Osteoblast (primary cell): ENCODE data around the gene NDUFV2. TPM values are rescaled to one million over a fixed set of nuclear protein-coding genes. Genes with fewer than 3 reads are reported as not detected.

Experiments used
- DNase-seq: peaks from one replicate; pipeline ENCODE4 v3.0.0; 2011; ENCODE audit warnings: low spot score, mixed read lengths; ENCODE audit not compliant: insufficient read length; ENCODE audit errors: missing footprints
- H2AFZ ChIP-seq: 2 replicates; pipeline ENCODE4 v1.6.0; 2011; ENCODE audit warnings: mild to moderate bottlenecking, low read length
- H3K27ac ChIP-seq: 2 replicates; pipeline ENCODE4 v1.5.1; 2011; ENCODE audit warnings: mild to moderate bottlenecking, low read depth, low read length, moderate library complexity
- H3K27me3 ChIP-seq: 2 replicates; pipeline ENCODE4 v1.6.0; 2012; ENCODE audit warnings: mild to moderate bottlenecking, control low read depth, inconsistent platforms, low read length, moderate library complexity; ENCODE audit not compliant: insufficient read depth
- H3K36me3 ChIP-seq: 2 replicates; pipeline ENCODE4 v1.5.1; 2011; ENCODE audit warnings: mild to moderate bottlenecking, low read length, control low read depth, moderate library complexity; ENCODE audit not compliant: insufficient read depth
- H3K4me1 ChIP-seq: 2 replicates; pipeline ENCODE4 v1.5.1; 2011; ENCODE audit warnings: mild to moderate bottlenecking, low read length, control low read depth, moderate library complexity; ENCODE audit not compliant: insufficient read depth
- H3K4me2 ChIP-seq: 2 replicates; pipeline ENCODE4 v1.6.0; 2011; ENCODE audit warnings: mild to moderate bottlenecking, low read length; ENCODE audit not compliant: insufficient read depth
- H3K4me3 ChIP-seq: fragments of 200-600 bp; sonication (generic); 3 replicates; pipeline ENCODE4 v1.5.1; 2012; ENCODE audit warnings: mild to moderate bottlenecking, low read length, inconsistent platforms; ENCODE audit not compliant: insufficient read depth
- H3K79me2 ChIP-seq: 2 replicates; pipeline ENCODE4 v1.6.0; 2012; ENCODE audit warnings: mild to moderate bottlenecking, low read length, control low read depth, inconsistent platforms; ENCODE audit not compliant: insufficient read depth
- H3K9me3 ChIP-seq: 2 replicates; pipeline ENCODE4 v1.5.1; 2011; ENCODE audit warnings: low read depth, low read length, control low read depth
- H4K20me1 ChIP-seq: 2 replicates; pipeline ENCODE4 v1.6.0; 2012; ENCODE audit warnings: mild to moderate bottlenecking, low read length, control low read depth; ENCODE audit not compliant: insufficient read depth
- total RNA-seq: library from RNA; depleted of rRNA; stranded (reverse); fragments of >200 nt; gene quantifications from 2 replicates; pipeline ENCODE4 v1.2.3, GENCODE V29; 2012
- TF ChIP-seq, protein P1 (sequence below): IDR thresholded peaks from 2 replicates; pipeline ENCODE4 v1.5.1; 2011; ENCODE audit warnings: mild to moderate bottlenecking, low read depth, low read length, moderate library complexity; ENCODE audit errors: extremely low read depth

The NDUFV2 gene
- total RNA-seq, 1 donor = 95.9 TPM

DNA sequence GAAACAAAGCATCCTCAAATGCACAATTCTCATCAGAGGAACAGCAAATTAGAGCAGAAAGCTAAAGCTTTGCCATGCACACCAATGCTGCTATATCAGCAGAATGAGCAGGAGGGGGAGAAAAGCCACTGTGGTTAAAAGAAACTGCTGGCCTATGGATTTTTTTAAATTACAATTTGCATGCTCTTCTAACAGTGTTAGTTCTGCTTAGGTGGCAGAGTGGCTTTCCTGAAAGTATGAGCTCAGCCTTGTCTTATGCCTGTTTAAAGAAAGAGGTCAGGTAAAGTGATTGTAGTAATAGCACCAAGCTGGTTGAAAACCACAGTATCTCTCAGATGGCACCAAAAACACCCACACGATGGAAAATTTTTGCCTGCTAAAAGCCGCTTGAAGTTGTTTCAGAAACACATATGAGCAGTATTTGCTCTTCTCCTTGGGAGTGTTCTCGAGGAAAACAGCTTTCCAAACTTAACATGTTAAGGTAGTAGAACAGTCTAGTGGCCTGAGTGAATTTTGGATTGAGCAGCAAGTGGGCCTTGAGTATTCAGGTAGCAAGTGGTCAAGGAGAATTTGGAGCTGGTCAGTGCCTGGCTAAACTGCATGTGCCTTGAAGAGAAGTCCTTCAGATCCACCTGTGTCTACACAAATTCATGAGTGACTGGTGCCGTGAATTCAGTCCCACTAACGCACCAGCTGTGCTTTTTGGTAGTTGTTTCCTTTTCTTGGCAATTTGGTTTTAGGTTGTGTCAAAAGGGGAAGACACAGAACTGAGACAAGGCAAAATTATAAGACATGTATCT, 19.6 kb upstream of the NDUFV2 start:
- H3K4me3 ChIP-seq = no peak overlapping the region
- no peak overlapping the region for H3K4me2 ChIP-seq
- H3K27me3 ChIP-seq = no peaks in the 10 kb centered on the region
- no peaks in the 10 kb centered on the region for H3K79me2 ChIP-seq
- H4K20me1 ChIP-seq = no peaks in the 10 kb centered on the region
- H3K9me3 ChIP-seq = no peaks in the 10 kb centered on the region
- no peaks in the 10 kb centered on the region for H3K36me3 ChIP-seq
- TF ChIP-seq, protein P1, sequence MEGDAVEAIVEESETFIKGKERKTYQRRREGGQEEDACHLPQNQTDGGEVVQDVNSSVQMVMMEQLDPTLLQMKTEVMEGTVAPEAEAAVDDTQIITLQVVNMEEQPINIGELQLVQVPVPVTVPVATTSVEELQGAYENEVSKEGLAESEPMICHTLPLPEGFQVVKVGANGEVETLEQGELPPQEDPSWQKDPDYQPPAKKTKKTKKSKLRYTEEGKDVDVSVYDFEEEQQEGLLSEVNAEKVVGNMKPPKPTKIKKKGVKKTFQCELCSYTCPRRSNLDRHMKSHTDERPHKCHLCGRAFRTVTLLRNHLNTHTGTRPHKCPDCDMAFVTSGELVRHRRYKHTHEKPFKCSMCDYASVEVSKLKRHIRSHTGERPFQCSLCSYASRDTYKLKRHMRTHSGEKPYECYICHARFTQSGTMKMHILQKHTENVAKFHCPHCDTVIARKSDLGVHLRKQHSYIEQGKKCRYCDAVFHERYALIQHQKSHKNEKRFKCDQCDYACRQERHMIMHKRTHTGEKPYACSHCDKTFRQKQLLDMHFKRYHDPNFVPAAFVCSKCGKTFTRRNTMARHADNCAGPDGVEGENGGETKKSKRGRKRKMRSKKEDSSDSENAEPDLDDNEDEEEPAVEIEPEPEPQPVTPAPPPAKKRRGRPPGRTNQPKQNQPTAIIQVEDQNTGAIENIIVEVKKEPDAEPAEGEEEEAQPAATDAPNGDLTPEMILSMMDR = no peak
- H2AFZ ChIP-seq = peak overlapping the region; percentile 2
- no peak for DNase-seq
- H3K27ac ChIP-seq = no peak overlapping the region
- H3K4me1 ChIP-seq = no peaks in the 10 kb centered on the region

DNA sequence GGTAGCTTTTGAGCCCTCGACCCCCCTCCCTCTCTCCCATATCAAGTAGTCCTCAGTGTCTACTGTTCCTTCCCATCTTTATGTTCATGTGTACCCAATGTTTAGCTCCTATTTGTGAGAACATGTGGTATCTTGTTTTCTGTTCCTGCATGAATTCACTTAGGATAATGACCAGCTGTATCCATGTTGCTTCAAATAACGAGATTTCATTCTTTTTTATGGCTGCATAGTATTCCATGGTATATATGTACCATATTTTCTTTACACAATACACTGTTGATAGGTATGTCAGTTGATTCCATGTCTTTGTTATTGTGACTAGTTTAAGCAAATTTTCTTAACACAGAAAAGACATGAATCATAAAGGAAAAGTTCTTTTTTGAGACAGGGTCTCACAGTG, 16.5 kb upstream of the NDUFV2 start:
- Histone ChIP-seq H2AFZ (no peak overlapping the region), H3K27ac (no peak overlapping the region), H3K27me3 (no peaks in the 10 kb centered on the region), H3K4me3 (no peak overlapping the region), H3K9me3 (no peaks in the 10 kb centered on the region), H3K36me3 (no peaks in the 10 kb centered on the region), H4K20me1 (no peaks in the 10 kb centered on the region), H3K4me1 (no peaks in the 10 kb centered on the region), H3K79me2 (no peaks in the 10 kb centered on the region), H3K4me2 (no peak overlapping the region)
- TF ChIP-seq, protein P1 = no peak
- DNase-seq = no peak

DNA sequence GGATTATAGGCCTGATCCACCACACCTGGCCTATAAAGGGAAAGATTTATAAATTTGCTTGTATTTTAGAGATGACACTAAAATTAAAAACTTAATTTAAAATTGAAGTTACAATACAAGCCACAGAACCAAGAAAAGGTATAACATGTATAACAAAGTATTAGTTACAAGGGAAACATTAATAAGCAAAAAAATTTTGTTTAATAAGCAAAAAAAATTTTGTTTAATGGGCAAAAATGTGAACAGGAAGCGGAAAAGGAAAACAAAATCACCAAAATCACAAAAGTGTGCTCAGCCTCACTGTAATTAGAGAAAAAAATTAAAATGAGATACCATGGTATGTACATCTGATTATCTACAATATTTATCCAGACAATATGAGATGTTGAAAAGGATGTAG, 15.9 kb upstream of the NDUFV2 start:
- H3K79me2 ChIP-seq = no peaks in the 10 kb centered on the region
- TF ChIP-seq, protein P1 = no peak
- H3K27ac ChIP-seq = no peak overlapping the region
- H3K4me3 ChIP-seq = no peak overlapping the region
- no peaks in the 10 kb centered on the region for H3K27me3 ChIP-seq
- H3K9me3 ChIP-seq = no peaks in the 10 kb centered on the region
- no peaks in the 10 kb centered on the region for H3K36me3 ChIP-seq
- no peak overlapping the region for H3K4me2 ChIP-seq
- no peaks in the 10 kb centered on the region for H3K4me1 ChIP-seq
- DNase-seq = no peak
- no peak overlapping the region for H2AFZ ChIP-seq
- H4K20me1 ChIP-seq = no peaks in the 10 kb centered on the region

DNA sequence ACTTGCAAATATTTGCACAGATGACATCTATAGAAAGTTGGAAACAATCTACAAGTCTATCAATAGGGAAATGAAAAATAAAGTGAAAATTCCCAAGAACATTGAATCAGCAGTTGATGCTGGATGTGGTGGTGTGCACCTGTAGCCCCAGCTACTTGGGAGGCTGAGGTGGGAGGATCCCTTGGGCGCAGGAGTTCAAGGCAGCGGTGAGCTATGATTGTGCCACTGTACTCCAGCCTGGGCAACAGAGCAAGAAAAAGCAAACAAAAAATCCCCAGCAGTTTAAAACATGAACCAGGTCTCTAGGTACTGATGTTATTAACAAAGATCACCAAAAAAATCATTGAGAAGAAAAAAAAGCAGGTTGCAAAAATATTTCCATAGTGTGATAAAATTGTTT, 15.4 kb upstream of the NDUFV2 start:
- H3K4me2 ChIP-seq = no peak overlapping the region
- H3K79me2 ChIP-seq = no peaks in the 10 kb centered on the region
- no peak overlapping the region for H2AFZ ChIP-seq
- DNase-seq = no peak
- H3K4me3 ChIP-seq = no peak overlapping the region
- H3K9me3 ChIP-seq = no peaks in the 10 kb centered on the region
- TF ChIP-seq, protein P1 = no peak
- H3K27ac ChIP-seq = no peak overlapping the region
- no peaks in the 10 kb centered on the region for H3K27me3 ChIP-seq
- no peaks in the 10 kb centered on the region for H3K36me3 ChIP-seq
- no peaks in the 10 kb centered on the region for H4K20me1 ChIP-seq
- H3K4me1 ChIP-seq = no peaks in the 10 kb centered on the region
